CD14-positive monocyte (primary cell): ENCODE data around the gene KRT75. TPM values are rescaled to one million over a fixed set of nuclear protein-coding genes. Genes with fewer than 3 reads are reported as not detected.
A peak's percentile ranks its signal among the peaks of the same experiment; 100 is the strongest.

Source experiments
- DNase-seq, 3 donors: peaks; one replicate each; pipeline ENCODE4 v3.0.0-alpha.2; 2011 to 2022
- H2AFZ ChIP-seq: 2 replicates; pipeline ENCODE4 v1.6.0; 2012; ENCODE audit warnings: mild to moderate bottlenecking, low read depth, low read length, inconsistent platforms; ENCODE audit not compliant: insufficient read depth, poor library complexity, severe bottlenecking
- H3K27ac ChIP-seq, 2 donors: 1 replicate in 1 of 2; 2 replicates in 1 of 2; pipeline ENCODE4 v1.5.1; 2012 to 2013; ENCODE audit warnings: low read length in 2 of 2, control low read depth in 1 of 2, inconsistent platforms in 1 of 2, low read depth in 1 of 2, mild to moderate bottlenecking in 1 of 2
- H3K27me3 ChIP-seq, 2 donors: one replicate each; pipeline versions ENCODE4 v1.6.0 to v1.6.1; 2011 to 2013; ENCODE audit warnings: low read length in 2 of 2; ENCODE audit not compliant: control insufficient read depth in 2 of 2, insufficient read depth in 2 of 2
- H3K36me3 ChIP-seq, 2 donors: replicated peaks in 1 of 2; 1 replicate in 1 of 2; 2 replicates in 1 of 2; pipeline versions ENCODE4 v1.5.1 to v1.6.1; 2012 to 2013; ENCODE audit warnings: low read length in 2 of 2, control low read depth in 1 of 2, inconsistent platforms in 1 of 2, mild to moderate bottlenecking in 1 of 2; ENCODE audit not compliant: insufficient read depth in 2 of 2, control insufficient read depth in 1 of 2
- H3K4me1 ChIP-seq, 2 donors: 1 replicate in 1 of 2; 2 replicates in 1 of 2; pipeline versions ENCODE4 v1.5.1 to v1.6.1; 2012 to 2013; ENCODE audit warnings: low read length in 2 of 2, control low read depth in 1 of 2, inconsistent platforms in 1 of 2, mild to moderate bottlenecking in 1 of 2, moderate library complexity in 1 of 2; ENCODE audit not compliant: insufficient read depth in 2 of 2, control insufficient read depth in 1 of 2
- H3K4me2 ChIP-seq: replicated peaks from 2 replicates; pipeline ENCODE3; 2012; ENCODE audit warnings: low read length, moderate library complexity, mild to moderate bottlenecking; ENCODE audit not compliant: poor library complexity, severe bottlenecking; ENCODE audit errors: extremely low read depth
- H3K4me3 ChIP-seq, 3 experiments: fragments of 200-600 bp in 1 of 3; sonication (generic) in 1 of 3; replicated peaks in 1 of 3; 1 replicate in 2 of 3; 2 replicates in 1 of 3; pipeline ENCODE4 v1.5.1; 2011 to 2013; ENCODE audit warnings: low read length in 3 of 3, mild to moderate bottlenecking in 3 of 3, control low read depth in 2 of 3, low read depth in 2 of 3, inconsistent platforms in 1 of 3, moderate library complexity in 1 of 3
- H3K79me2 ChIP-seq: 2 replicates; pipeline ENCODE4 v1.6.0; 2012; ENCODE audit warnings: mild to moderate bottlenecking, control low read depth, inconsistent platforms, low read length, moderate library complexity; ENCODE audit not compliant: insufficient read depth
- H3K9ac ChIP-seq: 2 replicates; pipeline ENCODE4 v1.6.0; 2017; ENCODE audit warnings: low read length, mild to moderate bottlenecking; ENCODE audit not compliant: insufficient read depth, poor library complexity, severe bottlenecking
- H3K9me3 ChIP-seq, 2 donors: replicated peaks in 1 of 2; 1 replicate in 1 of 2; 2 replicates in 1 of 2; pipeline versions ENCODE4 v1.5.1 to v1.6.1; 2012 to 2013; ENCODE audit warnings: low read length in 2 of 2, control low read depth in 1 of 2; ENCODE audit not compliant: control insufficient read depth in 1 of 2, insufficient read depth in 1 of 2
- H4K20me1 ChIP-seq: 2 replicates; pipeline ENCODE4 v1.6.0; 2012; ENCODE audit warnings: mild to moderate bottlenecking, low read length, control low read depth, moderate library complexity; ENCODE audit not compliant: insufficient read depth
- H3K27ac Mint-ChIP-seq, 7 donors: one replicate each; pipeline ENCODE4 v1.8.0; 2020; ENCODE audit warnings: mild to moderate bottlenecking in 7 of 7, mixed read lengths in 7 of 7, moderate library complexity in 6 of 7, inconsistent platforms in 2 of 7
- H3K27me3 Mint-ChIP-seq, 3 donors: one replicate each; pipeline ENCODE4 v1.8.0; 2021 to 2022; ENCODE audit warnings: low read depth in 3 of 3, mild to moderate bottlenecking in 3 of 3, mixed read lengths in 3 of 3, moderate library complexity in 3 of 3, inconsistent platforms in 1 of 3
- H3K36me3 Mint-ChIP-seq, 2 donors: one replicate each; pipeline ENCODE4 v1.8.0; 2020; ENCODE audit warnings: mixed read lengths in 2 of 2, inconsistent platforms in 1 of 2, mild to moderate bottlenecking in 1 of 2
- H3K4me1 Mint-ChIP-seq: one replicate; pipeline ENCODE4 v1.8.0; 2020; ENCODE audit warnings: mild to moderate bottlenecking, mixed read lengths
- H3K4me3 Mint-ChIP-seq, 2 donors: one replicate each; pipeline ENCODE4 v1.8.0; 2020; ENCODE audit warnings: mild to moderate bottlenecking in 2 of 2, mixed read lengths in 2 of 2, moderate library complexity in 1 of 2
- H3K9me3 Mint-ChIP-seq, 7 donors: one replicate each; pipeline ENCODE4 v1.8.0; 2020 to 2022; ENCODE audit warnings: mixed read lengths in 7 of 7, mild to moderate bottlenecking in 6 of 7, moderate library complexity in 6 of 7, inconsistent platforms in 2 of 7
- CTCF ChIP-seq: fragments of 200-600 bp; IDR thresholded peaks from one replicate; pipeline ENCODE4 v1.8.0; 2022; ENCODE audit warnings: antibody characterized with exemption, mild to moderate bottlenecking
- WGBS: methylation state at CpG from one replicate; pipeline ENCODE4 v1.1.5; 2013; ENCODE audit warnings: missing lambda C conversion rate; ENCODE audit not compliant: insufficient coverage; 5-methylcytosine and 5-hydroxymethylcytosine counted together
- intact Hi-C, 2 donors: fragments of 100-400 bp; cut with micrococcal nuclease; formaldehyde crosslinking; loops; one replicate each; pipeline versions ENCODE4 v1.15.0 to v1.15.1; 2023
- polyA plus RNA-seq, 3 donors: library from polyadenylated mRNA; depleted of rRNA in 1 of 3; unstranded in 2 of 3; stranded (reverse) in 1 of 3; fragments of 300-500 nt in 2 of 3; fragments of >200 nt in 1 of 3; fragmentation: Illumina TruSeq in 2 of 3; gene quantifications; 1 replicate in 2 of 3; 2 replicates in 1 of 3; pipeline ENCODE4 v1.2.3, GENCODE V29; 2012 to 2021

Gene KRT75
- polyA plus RNA-seq, 3 donors = not detected

- Mint-ChIP-seq H3K27me3 (peaks cover 4 to 12% (median 6%) of the 10 kb centered on the region in 3 donors), H3K27ac (peak overlapping the region in 1 of 7 donors; percentile 22), H3K9me3 (peaks cover 0 to 3% (median 0%) of the 10 kb centered on the region in 7 donors), H3K4me1 (peaks cover 4% of the 10 kb centered on the region), H3K36me3 (no peaks in the 10 kb centered on the region), H3K4me3 (no peak overlapping the region)
- intact Hi-C loops = no loop called here
- Histone ChIP-seq H3K9me3 (no peaks in the 10 kb centered on the region), H3K27me3 (no peaks in the 10 kb centered on the region), H3K4me3 (no peak overlapping the region), H4K20me1 (no peaks in the 10 kb centered on the region), H3K79me2 (no peaks in the 10 kb centered on the region), H2AFZ (no peak overlapping the region), H3K4me1 (no peaks in the 10 kb centered on the region), H3K9ac (no peak overlapping the region), H3K36me3 (no peaks in the 10 kb centered on the region), H3K27ac (no peak overlapping the region), H3K4me2 (no peak overlapping the region)
- DNase-seq = no peak
- no peak for TF ChIP-seq CTCF
- 90% methylated on average over 5 of the region's 5 CpGs for WGBS
Observed at GRCh38 chr12:52414936-52415335, 19.2 kb downstream of the KRT75 start.

DNA sequence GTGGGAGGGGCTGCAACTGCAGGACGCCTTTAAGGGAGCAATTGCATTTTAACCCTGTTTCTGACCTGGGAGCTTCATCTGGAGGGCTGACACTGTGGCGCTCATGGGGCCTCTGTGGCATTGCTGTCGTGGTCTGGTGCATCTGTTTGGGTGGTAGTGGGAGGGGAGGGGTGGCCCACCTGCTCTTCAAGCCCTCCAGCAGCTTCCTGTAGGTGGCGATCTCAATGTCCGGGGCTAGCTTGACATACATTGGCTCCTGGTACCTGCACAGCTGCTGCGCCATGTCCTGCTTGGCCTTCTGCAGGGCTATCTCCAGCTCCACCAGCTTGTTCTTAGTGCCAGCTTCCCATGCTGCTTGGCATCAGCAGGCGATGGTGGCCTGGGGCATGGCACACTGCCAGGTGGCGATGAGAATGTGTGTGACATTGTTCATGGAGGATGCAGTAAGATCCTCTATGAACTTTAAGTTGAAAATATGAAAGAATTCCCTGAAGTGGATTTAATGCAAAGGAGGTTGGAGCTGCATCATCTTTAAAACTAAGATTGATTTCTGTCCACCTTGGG is 20.3 kb downstream of the KRT75 start:
- Mint-ChIP-seq H3K27ac (peak overlapping the region in 1 of 7 donors; percentile 33), H3K36me3 (no peaks in the 10 kb centered on the region), H3K27me3 (peaks cover 2 to 12% (median 6%) of the 10 kb centered on the region in 3 donors), H3K4me3 (no peak overlapping the region), H3K4me1 (peaks cover 4% of the 10 kb centered on the region), H3K9me3 (peaks cover 0 to 3% (median 0%) of the 10 kb centered on the region in 7 donors)
- Histone ChIP-seq H3K36me3 (no peaks in the 10 kb centered on the region), H3K27ac (no peak overlapping the region), H3K27me3 (no peaks in the 10 kb centered on the region), H3K9ac (no peak overlapping the region), H2AFZ (no peak overlapping the region), H3K4me2 (no peak overlapping the region), H3K9me3 (no peaks in the 10 kb centered on the region), H4K20me1 (no peaks in the 10 kb centered on the region), H3K4me1 (no peaks in the 10 kb centered on the region), H3K79me2 (no peaks in the 10 kb centered on the region), H3K4me3 (no peak overlapping the region)
- intact Hi-C loops = no loop called here
- 69% methylated on average over 5 of the region's 8 CpGs for WGBS
- no peak for DNase-seq
- TF ChIP-seq CTCF = no peak
